ENCODE results near the gene MINDY4.
A peak's percentile ranks its signal among the peaks of the same experiment; 100 is the strongest.

MINDY4 gene

GRCh38 chr7:30934732-30935568 is 163.7 kb downstream of the MINDY4 start:
- DNase-seq: no peak
- Histone ChIP-seq H3K27ac (ENCODE audit: insufficient read depth in 1 of 2, low read depth in 1 of 2, low read length in 2 of 2, poor library complexity in 1 of 2, severe bottlenecking in 2 of 2) (no peak overlapping the region), H3K4me1 (ENCODE audit: control extremely low read depth in 1 of 4, control insufficient read depth in 4 of 4, insufficient read depth in 4 of 4, low read length in 3 of 4) (peaks cover 0 to 3% (median 0%) of the 10 kb centered on the region in 4 experiments), H3K9me3 (ENCODE audit: control extremely low read depth in 1 of 5, control insufficient read depth in 4 of 5, insufficient read depth in 2 of 5, low read depth in 1 of 5, low read length in 4 of 5) (no peaks in the 10 kb centered on the region), H3K36me3 (ENCODE audit: control insufficient read depth in 4 of 4, insufficient read depth in 4 of 4, low read length in 3 of 4) (no peaks in the 10 kb centered on the region), H3K27me3 (replicated peaks in 2 of 5; ENCODE audit: control insufficient read depth in 4 of 5, insufficient read depth in 5 of 5, low read length in 4 of 5) (peaks cover 0 to 22% (median 5%) of the 10 kb centered on the region in 5 experiments), H3K4me3 (ENCODE audit: control insufficient read depth in 1 of 7, extremely low read depth in 1 of 7, insufficient read depth in 4 of 7, low read depth in 2 of 7, low read length in 6 of 7) (no peak overlapping the region)
- WGBS (ENCODE audit: insufficient coverage): 94% methylated on average over 5 of the region's 6 CpGs
- POLR2A ChIA-PET: no interaction called here
- CTCF ChIA-PET: interaction anchor here (0.8 to 1.6 kb wide), 3 partner anchors 42 to 194 kb away, joined by 3 to 5 read pairs (median 3); no protein-coding TSS in a partner anchor

DNA sequence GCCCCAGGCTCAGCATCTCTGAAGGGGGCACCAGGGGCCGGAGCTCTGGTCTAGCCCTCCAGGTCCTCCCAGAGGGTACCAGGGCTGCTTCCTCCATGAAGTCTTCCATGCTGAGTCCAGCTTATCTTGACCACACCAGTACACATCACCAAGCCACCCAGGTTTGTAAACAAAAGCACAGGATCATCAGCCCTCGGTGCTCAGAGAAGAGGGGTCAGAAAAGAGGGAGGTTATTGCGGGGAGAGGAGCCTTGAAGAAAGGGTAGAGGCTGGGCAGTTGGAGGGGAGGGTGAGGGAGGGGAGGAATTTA is 164.3 kb downstream of the MINDY4 start:
- POLR2A ChIA-PET: no interaction called here
- CTCF ChIA-PET: interaction anchor here (0.8 to 1.6 kb wide), 4 partner anchors 35 to 193 kb away, joined by 3 to 5 read pairs (median 3); no protein-coding TSS in a partner anchor

DNA sequence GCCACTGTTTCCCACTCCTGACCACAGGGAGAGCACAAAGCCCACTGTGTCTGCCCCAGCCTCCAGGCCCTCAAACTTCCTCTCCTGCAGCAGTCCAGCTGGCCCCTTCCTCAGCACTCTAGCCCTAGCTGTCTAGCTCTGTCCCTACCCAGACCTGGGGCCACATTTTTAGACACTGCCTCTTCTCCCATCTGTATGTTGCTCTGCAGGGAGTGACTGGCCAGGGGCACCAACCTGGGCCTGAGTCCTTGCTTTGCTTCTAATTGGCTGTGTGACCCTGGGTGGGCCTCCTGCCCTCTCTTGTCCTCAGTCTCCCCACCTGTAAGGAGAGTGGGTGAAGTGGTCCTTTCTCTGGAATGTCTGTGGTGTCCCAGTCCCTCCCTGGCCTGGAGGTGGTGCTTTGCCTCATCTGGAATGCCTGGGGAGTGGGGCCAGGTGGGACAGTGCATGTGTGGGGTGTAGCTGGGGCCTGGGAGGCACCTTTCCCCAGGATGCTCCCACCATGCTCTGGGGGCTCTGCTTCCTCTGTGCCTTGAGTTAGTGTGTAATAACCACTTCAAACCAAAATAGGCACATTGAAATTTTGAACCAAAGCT is 165.5 kb downstream of the MINDY4 start:
- Histone ChIP-seq H3K27me3 (replicated peaks in 2 of 5; ENCODE audit: control insufficient read depth in 4 of 5, insufficient read depth in 5 of 5, low read length in 4 of 5) (peaks cover 0 to 29% (median 9%) of the 10 kb centered on the region in 5 experiments), H3K4me1 (ENCODE audit: control extremely low read depth in 1 of 4, control insufficient read depth in 4 of 4, insufficient read depth in 4 of 4, low read length in 3 of 4) (peaks cover 0 to 3% (median 0%) of the 10 kb centered on the region in 4 experiments), H3K36me3 (ENCODE audit: control insufficient read depth in 4 of 4, insufficient read depth in 4 of 4, low read length in 3 of 4) (no peaks in the 10 kb centered on the region), H3K4me3 (ENCODE audit: control insufficient read depth in 1 of 7, extremely low read depth in 1 of 7, insufficient read depth in 4 of 7, low read depth in 2 of 7, low read length in 6 of 7) (no peak overlapping the region), H3K27ac (ENCODE audit: insufficient read depth in 1 of 2, low read depth in 1 of 2, low read length in 2 of 2, poor library complexity in 1 of 2, severe bottlenecking in 2 of 2) (no peak overlapping the region), H3K9me3 (ENCODE audit: control extremely low read depth in 1 of 5, control insufficient read depth in 4 of 5, insufficient read depth in 2 of 5, low read depth in 1 of 5, low read length in 4 of 5) (no peaks in the 10 kb centered on the region)
- no peak for DNase-seq
- CTCF ChIA-PET: interaction anchor here (1.0 to 1.7 kb wide), 3 partner anchors 29 to 47 kb away, joined by 3 to 4 read pairs (median 3); no protein-coding TSS in a partner anchor
- POLR2A ChIA-PET: no interaction called here

More for the DNA sequence above, 164.3 kb downstream of the MINDY4 start:
- Histone ChIP-seq H3K36me3 (ENCODE audit: control insufficient read depth in 4 of 4, insufficient read depth in 4 of 4, low read length in 3 of 4) (no peaks in the 10 kb centered on the region), H3K9me3 (ENCODE audit: control extremely low read depth in 1 of 5, control insufficient read depth in 4 of 5, insufficient read depth in 2 of 5, low read depth in 1 of 5, low read length in 4 of 5) (no peaks in the 10 kb centered on the region), H3K27me3 (replicated peaks in 2 of 5; ENCODE audit: control insufficient read depth in 4 of 5, insufficient read depth in 5 of 5, low read length in 4 of 5) (peaks cover 0 to 24% (median 5%) of the 10 kb centered on the region in 5 experiments), H3K4me3 (ENCODE audit: control insufficient read depth in 1 of 7, extremely low read depth in 1 of 7, insufficient read depth in 4 of 7, low read depth in 2 of 7, low read length in 6 of 7) (no peak overlapping the region), H3K27ac (ENCODE audit: insufficient read depth in 1 of 2, low read depth in 1 of 2, low read length in 2 of 2, poor library complexity in 1 of 2, severe bottlenecking in 2 of 2) (no peak overlapping the region), H3K4me1 (ENCODE audit: control extremely low read depth in 1 of 4, control insufficient read depth in 4 of 4, insufficient read depth in 4 of 4, low read length in 3 of 4) (peaks cover 0 to 3% (median 0%) of the 10 kb centered on the region in 4 experiments)
- DNase-seq: no peak
- 100% methylated on average over 2 of the region's 3 CpGs for WGBS (ENCODE audit: insufficient coverage)

- Histone ChIP-seq H3K9me3 (ENCODE audit: control extremely low read depth in 1 of 5, control insufficient read depth in 4 of 5, insufficient read depth in 2 of 5, low read depth in 1 of 5, low read length in 4 of 5) (no peaks in the 10 kb centered on the region), H3K36me3 (ENCODE audit: control insufficient read depth in 4 of 4, insufficient read depth in 4 of 4, low read length in 3 of 4) (no peaks in the 10 kb centered on the region), H3K27me3 (replicated peaks in 2 of 5; ENCODE audit: control insufficient read depth in 4 of 5, insufficient read depth in 5 of 5, low read length in 4 of 5) (peaks cover 5 to 29% (median 14%) of the 10 kb centered on the region in 5 experiments), H3K27ac (ENCODE audit: insufficient read depth in 1 of 2, low read depth in 1 of 2, low read length in 2 of 2, poor library complexity in 1 of 2, severe bottlenecking in 2 of 2) (no peak overlapping the region), H3K4me1 (ENCODE audit: control extremely low read depth in 1 of 4, control insufficient read depth in 4 of 4, insufficient read depth in 4 of 4, low read length in 3 of 4) (peaks cover 0 to 3% (median 0%) of the 10 kb centered on the region in 4 experiments), H3K4me3 (ENCODE audit: control insufficient read depth in 1 of 7, extremely low read depth in 1 of 7, insufficient read depth in 4 of 7, low read depth in 2 of 7, low read length in 6 of 7) (no peak overlapping the region)
- no peak for DNase-seq
- POLR2A ChIA-PET: no interaction called here
- 27% methylated on average over 3 of the region's 3 CpGs for WGBS (ENCODE audit: insufficient coverage)
- CTCF ChIA-PET: interaction anchor here (1.0 to 1.7 kb wide), 2 partner anchors 29 to 46 kb away, joined by 3 to 4 read pairs; no protein-coding TSS in a partner anchor
These were observed 166.2 kb downstream of the MINDY4 start for GRCh38 chr7:30937416-30937815.

GRCh38 chr7:30938435-30939316 is 167.5 kb downstream of the MINDY4 start:
- peak; percentile 30 to 51 (median 38) for DNase-seq
- WGBS (ENCODE audit: insufficient coverage): 28% methylated on average over 13 of the region's 25 CpGs
- CTCF ChIA-PET: interaction anchor here (0.6 to 2.3 kb wide), 11 partner anchors 9 to 191 kb away, joined by 3 to 15 read pairs (median 4); no protein-coding TSS in a partner anchor
- Histone ChIP-seq H3K9me3 (ENCODE audit: control extremely low read depth in 1 of 5, control insufficient read depth in 4 of 5, insufficient read depth in 2 of 5, low read depth in 1 of 5, low read length in 4 of 5) (no peaks in the 10 kb centered on the region), H3K27me3 (replicated peaks in 2 of 5; ENCODE audit: control insufficient read depth in 4 of 5, insufficient read depth in 5 of 5, low read length in 4 of 5) (peaks cover 7 to 29% (median 19%) of the 10 kb centered on the region in 5 experiments), H3K36me3 (ENCODE audit: control insufficient read depth in 4 of 4, insufficient read depth in 4 of 4, low read length in 3 of 4) (no peaks in the 10 kb centered on the region), H3K4me1 (ENCODE audit: control extremely low read depth in 1 of 4, control insufficient read depth in 4 of 4, insufficient read depth in 4 of 4, low read length in 3 of 4) (peaks cover 0 to 3% (median 0%) of the 10 kb centered on the region in 4 experiments), H3K27ac (ENCODE audit: insufficient read depth in 1 of 2, low read depth in 1 of 2, low read length in 2 of 2, poor library complexity in 1 of 2, severe bottlenecking in 2 of 2) (no peak overlapping the region), H3K4me3 (ENCODE audit: control insufficient read depth in 1 of 7, extremely low read depth in 1 of 7, insufficient read depth in 4 of 7, low read depth in 2 of 7, low read length in 6 of 7) (peak overlapping the region in 1 of 7 experiments; percentile 1)
- POLR2A ChIA-PET: no interaction called here

DNA sequence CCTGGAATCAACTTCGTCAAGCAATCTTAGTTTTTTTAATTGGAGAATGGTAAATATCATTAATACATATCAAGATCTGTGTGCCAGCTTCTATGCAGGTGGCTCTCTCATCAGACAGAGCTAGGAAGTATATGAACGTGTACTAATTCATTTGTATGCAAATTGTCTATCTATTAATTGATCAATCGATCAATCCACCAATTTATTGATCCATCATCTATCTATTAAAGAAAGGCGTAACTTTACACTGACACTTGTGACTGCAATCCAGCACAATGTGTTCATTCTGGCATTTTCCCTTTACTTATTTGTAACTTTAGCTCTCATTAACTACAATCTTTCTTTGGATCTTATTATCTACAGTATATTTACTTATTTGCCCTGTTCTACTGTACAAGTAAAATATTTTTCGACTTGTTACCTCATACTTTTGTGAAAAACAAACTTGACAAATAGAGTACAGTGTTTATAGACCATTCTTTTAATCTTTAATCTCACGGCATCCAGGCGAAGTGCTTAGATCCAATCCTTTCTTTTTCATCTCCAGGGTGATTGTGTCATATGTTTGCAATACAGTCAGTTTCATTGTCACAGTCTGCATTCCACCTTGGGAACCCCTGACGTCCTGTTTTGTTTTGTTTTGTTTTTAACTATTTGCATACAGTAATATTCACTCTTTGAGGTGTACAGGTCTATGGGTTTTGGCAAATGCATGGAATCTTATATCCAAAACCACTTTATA is 170.5 kb downstream of the MINDY4 start:
- H3K4me3 ChIP-seq (ENCODE audit: control insufficient read depth in 1 of 7, extremely low read depth in 1 of 7, insufficient read depth in 4 of 7, low read depth in 2 of 7, low read length in 6 of 7): no peak overlapping the region
- no peaks in the 10 kb centered on the region for H3K36me3 ChIP-seq (ENCODE audit: control insufficient read depth in 4 of 4, insufficient read depth in 4 of 4, low read length in 3 of 4)
- no peak overlapping the region for H3K27ac ChIP-seq (ENCODE audit: insufficient read depth in 1 of 2, low read depth in 1 of 2, low read length in 2 of 2, poor library complexity in 1 of 2, severe bottlenecking in 2 of 2)
- DNase-seq: no peak
- H3K9me3 ChIP-seq (ENCODE audit: control extremely low read depth in 1 of 5, control insufficient read depth in 4 of 5, insufficient read depth in 2 of 5, low read depth in 1 of 5, low read length in 4 of 5): peaks cover 0 to 17% (median 0%) of the 10 kb centered on the region in 5 experiments
- CTCF ChIA-PET: interaction anchor here (1.2 kb wide), 1 partner anchor 30 kb away, joined by 3 read pairs; no protein-coding TSS in a partner anchor
- POLR2A ChIA-PET: interaction anchor here (0.8 to 1.1 kb wide), 2 partner anchors 12 to 245 kb away, joined by 3 read pairs; no protein-coding TSS in a partner anchor
- 85% methylated on average over 4 of the region's 8 CpGs for WGBS (ENCODE audit: insufficient coverage)
- peaks cover 0 to 3% (median 0%) of the 10 kb centered on the region in 4 experiments for H3K4me1 ChIP-seq (ENCODE audit: control extremely low read depth in 1 of 4, control insufficient read depth in 4 of 4, insufficient read depth in 4 of 4, low read length in 3 of 4)
- peaks cover 7 to 27% (median 19%) of the 10 kb centered on the region in 5 experiments for H3K27me3 ChIP-seq (replicated peaks in 2 of 5; ENCODE audit: control insufficient read depth in 4 of 5, insufficient read depth in 5 of 5, low read length in 4 of 5)

All from common myeloid progenitor, CD34-positive (primary cell).